Kidney (tissue), 14 donors: ENCODE measurements around the gene PGAP6. TPM values are rescaled to one million over a fixed set of nuclear protein-coding genes. Genes with fewer than 3 reads are reported as not detected.

Experiments
- DNase-seq, 5 donors: peaks; one replicate each; pipeline ENCODE4 v3.0.0-alpha.2; 2013 to 2020
- FAIRE-seq: peaks from 2 replicates; lab custom pipeline; 2012; peaks lifted over from hg19 to GRCh38; lab: Jason Lieb, UNC
- H3K27ac ChIP-seq, 2 donors: one replicate each; pipeline ENCODE4 v1.7.0; 2013; ENCODE audit warnings: low read depth in 2 of 2, low read length in 2 of 2, inconsistent platforms in 1 of 2
- H3K27me3 ChIP-seq: one replicate; pipeline ENCODE4 v1.7.1; 2013; ENCODE audit warnings: low read length, inconsistent platforms; ENCODE audit not compliant: control insufficient read depth, insufficient read depth
- H3K36me3 ChIP-seq, 3 donors: one replicate each; pipeline versions ENCODE4 v1.7.0 to v1.7.1; 2013; ENCODE audit warnings: low read length in 3 of 3, control low read depth in 1 of 3, inconsistent platforms in 1 of 3; ENCODE audit not compliant: insufficient read depth in 3 of 3, control insufficient read depth in 2 of 3
- H3K4me1 ChIP-seq, 3 donors: one replicate each; pipeline versions ENCODE4 v1.7.0 to v1.7.1; 2013; ENCODE audit warnings: low read length in 3 of 3, inconsistent platforms in 1 of 3, low read depth in 1 of 3; ENCODE audit not compliant: control insufficient read depth in 2 of 3, insufficient read depth in 2 of 3
- H3K4me3 ChIP-seq, 3 donors: one replicate each; pipeline versions ENCODE4 v1.7.0 to v1.8.1; 2013; ENCODE audit warnings: low read length in 3 of 3, control low read depth in 1 of 3, inconsistent platforms in 1 of 3
- H3K9ac ChIP-seq, 3 donors: one replicate each; pipeline versions ENCODE4 v1.7.0 to v1.7.1; 2013; ENCODE audit warnings: low read length in 3 of 3, control low read depth in 1 of 3, inconsistent platforms in 1 of 3
- H3K9me3 ChIP-seq, 3 donors: one replicate each; pipeline versions ENCODE4 v1.7.0 to v1.7.1; 2013; ENCODE audit warnings: low read length in 3 of 3, control low read depth in 1 of 3, inconsistent platforms in 1 of 3; ENCODE audit not compliant: control insufficient read depth in 2 of 3, insufficient read depth in 1 of 3
- CTCF ChIP-seq: IDR thresholded peaks from 3 replicates; pipeline ENCODE4 v1.5.1; 2012; ENCODE audit warnings: mild to moderate bottlenecking, moderate library complexity, borderline replicate concordance; ENCODE audit not compliant: insufficient read depth; ENCODE audit errors: extremely low read depth
- intact Hi-C: fragments of 100-400 bp; cut with DNase I; formaldehyde crosslinking; loops from one replicate; pipeline ENCODE4 v1.11.1; 2022
- polyA plus RNA-seq: library from polyadenylated mRNA; stranded (reverse); fragments of 350-450 nt; fragmentation: Illumina TruSeq; extraction: RNeasy Lipid Tissue Mini Kit (QIAGEN cat#74804); gene quantifications from one replicate; pipeline ENCODE4 v1.2.3, GENCODE V29; 2014; ENCODE audit warnings: low read depth, low replicate concordance; ENCODE audit not compliant: insufficient read depth
- total RNA-seq: library from RNA; stranded (reverse); fragmentation: NEBNext Ultra II Directional; extraction: Animal tissue kit (Norgen Biotek cat#: 25700); gene quantifications from one replicate; pipeline ENCODE4 v1.2.1, GENCODE V29; 2021
- donor health status: control.
- donor health status: control.
- donor health status: control.
- donor health status: control.
- donor health status: control.
- donor health status: DM: yes; HTN: yes; CAD: no.
- donor health status: Normal renal cell carcinoma (clear cell type).

Gene PGAP6
- total and polyA plus RNA-seq, 2 donors from 2014 or later = 65.0 to 144 TPM

GRCh38 chr16:340370-341091 is 41.2 kb downstream of the PGAP6 start:
- intact Hi-C loops = no loop called here
- H3K27ac ChIP-seq = no peak overlapping the region
- no peak overlapping the region for H3K9ac ChIP-seq
- no peak overlapping the region for H3K4me3 ChIP-seq
- no peak for DNase-seq
- H3K4me1 ChIP-seq = peaks cover 0 to 2% (median 0%) of the 10 kb centered on the region in 3 donors
- no peaks in the 10 kb centered on the region for H3K27me3 ChIP-seq
- no peak for TF ChIP-seq CTCF
- FAIRE-seq = no peak
- no peaks in the 10 kb centered on the region for H3K36me3 ChIP-seq
- no peaks in the 10 kb centered on the region for H3K9me3 ChIP-seq

GRCh38 chr16:339680-340079 is 42.1 kb downstream of the PGAP6 start:
- DNase-seq (no peak), FAIRE-seq (no peak)
- H3K27me3 ChIP-seq = no peaks in the 10 kb centered on the region
- H3K36me3 ChIP-seq = no peaks in the 10 kb centered on the region
- no peaks in the 10 kb centered on the region for H3K4me1 ChIP-seq
- intact Hi-C loops = no loop called here
- H3K4me3 ChIP-seq = no peak overlapping the region
- no peaks in the 10 kb centered on the region for H3K9me3 ChIP-seq
- TF ChIP-seq CTCF = no peak
- H3K9ac ChIP-seq = no peak overlapping the region
- H3K27ac ChIP-seq = no peak overlapping the region

DNA sequence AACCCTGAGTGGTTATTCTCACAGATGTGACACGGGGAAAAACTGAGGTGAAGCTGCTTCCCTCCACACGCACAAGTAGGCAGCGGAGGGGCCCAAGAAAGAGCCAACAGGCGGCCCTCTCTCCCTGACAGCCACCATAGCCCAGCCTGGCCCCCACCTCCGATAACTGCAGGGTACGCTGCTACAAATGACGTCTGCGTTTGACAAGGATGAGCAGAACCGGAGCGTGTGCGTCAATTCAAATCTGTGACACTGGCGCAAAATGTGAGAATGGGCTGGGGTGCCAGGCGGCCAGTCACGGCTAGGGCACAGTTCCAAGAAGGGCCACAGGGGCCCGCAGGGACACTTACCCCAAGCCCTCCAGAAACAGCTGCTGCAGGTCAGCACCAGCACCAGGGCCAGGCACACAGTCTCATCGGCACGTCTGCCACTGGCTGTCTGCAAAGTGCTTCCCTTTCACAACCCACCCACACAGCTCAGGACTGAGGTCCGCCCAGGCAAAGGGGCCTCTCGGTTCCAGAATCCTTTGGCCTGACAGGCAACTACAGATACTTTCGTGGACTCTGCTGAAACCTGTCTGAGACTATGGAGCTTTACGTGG is 43.7 kb downstream of the PGAP6 start:
- FAIRE-seq (no peak), DNase-seq (no peak)
- Histone ChIP-seq H3K4me1 (no peaks in the 10 kb centered on the region), H3K9ac (no peak overlapping the region), H3K9me3 (no peaks in the 10 kb centered on the region), H3K4me3 (no peak overlapping the region), H3K36me3 (no peaks in the 10 kb centered on the region), H3K27ac (no peak overlapping the region), H3K27me3 (no peaks in the 10 kb centered on the region)
- no peak for TF ChIP-seq CTCF
- intact Hi-C loops = no loop called here
